ENCODE data around the gene NRP1. TPM values are rescaled to one million over a fixed set of nuclear protein-coding genes. Genes with fewer than 3 reads are reported as not detected.

NRP1 gene
- total RNA-seq, 1 experiment from 2014 or later: 31.7 TPM

GRCh38 chr10:33146189-33147012 lies 188.1 kb downstream of the NRP1 start:
- ChIA-PET POLR2A (ENCODE audit: low non-redundant PET) (no interaction called here), CTCF (no interaction called here)
- no peaks in the 10 kb centered on the region for H3K27me3 ChIP-seq (replicated peaks; ENCODE audit: insufficient read depth, low read depth, low read length, poor library complexity)
- H3K27ac ChIP-seq (ENCODE audit: low read depth, low read length, poor library complexity, severe bottlenecking): no peak overlapping the region
- H3K36me3 ChIP-seq (ENCODE audit: insufficient read depth, low read length, poor library complexity, severe bottlenecking): no peaks in the 10 kb centered on the region
- H3K4me3 ChIP-seq (ENCODE audit: low read depth, low read length, poor library complexity, severe bottlenecking): no peak overlapping the region
- no peak for TF ChIP-seq EZH2 (IDR thresholded peaks at IDR 0.05; ENCODE audit: borderline replicate concordance, low read depth, low read length, poor library complexity, severe bottlenecking)
- TF ChIP-seq, protein P1, sequence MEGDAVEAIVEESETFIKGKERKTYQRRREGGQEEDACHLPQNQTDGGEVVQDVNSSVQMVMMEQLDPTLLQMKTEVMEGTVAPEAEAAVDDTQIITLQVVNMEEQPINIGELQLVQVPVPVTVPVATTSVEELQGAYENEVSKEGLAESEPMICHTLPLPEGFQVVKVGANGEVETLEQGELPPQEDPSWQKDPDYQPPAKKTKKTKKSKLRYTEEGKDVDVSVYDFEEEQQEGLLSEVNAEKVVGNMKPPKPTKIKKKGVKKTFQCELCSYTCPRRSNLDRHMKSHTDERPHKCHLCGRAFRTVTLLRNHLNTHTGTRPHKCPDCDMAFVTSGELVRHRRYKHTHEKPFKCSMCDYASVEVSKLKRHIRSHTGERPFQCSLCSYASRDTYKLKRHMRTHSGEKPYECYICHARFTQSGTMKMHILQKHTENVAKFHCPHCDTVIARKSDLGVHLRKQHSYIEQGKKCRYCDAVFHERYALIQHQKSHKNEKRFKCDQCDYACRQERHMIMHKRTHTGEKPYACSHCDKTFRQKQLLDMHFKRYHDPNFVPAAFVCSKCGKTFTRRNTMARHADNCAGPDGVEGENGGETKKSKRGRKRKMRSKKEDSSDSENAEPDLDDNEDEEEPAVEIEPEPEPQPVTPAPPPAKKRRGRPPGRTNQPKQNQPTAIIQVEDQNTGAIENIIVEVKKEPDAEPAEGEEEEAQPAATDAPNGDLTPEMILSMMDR (conservative IDR thresholded peaks at IDR 0.05; ENCODE audit: low read depth, low read length): no peak
- no peak for DNase-seq (ENCODE audit: low spot score)
- H3K4me1 ChIP-seq (ENCODE audit: insufficient read depth, low read length, poor library complexity, severe bottlenecking): peaks cover 3% of the 10 kb centered on the region
- no peaks in the 10 kb centered on the region for H3K9me3 ChIP-seq (ENCODE audit: low read depth, low read length, poor library complexity, severe bottlenecking)
- BruUV-seq (replicated peaks): no TSS peak
- intact Hi-C loops (cut with micrococcal nuclease; ENCODE audit: unreplicated experiment): no loop called here

- DNase-seq (ENCODE audit: low spot score): no peak
- no TSS peak for BruUV-seq (replicated peaks)
- CTCF ChIA-PET: no interaction called here
- Histone ChIP-seq H3K9me3 (ENCODE audit: low read depth, low read length, poor library complexity, severe bottlenecking) (no peaks in the 10 kb centered on the region), H3K36me3 (ENCODE audit: insufficient read depth, low read length, poor library complexity, severe bottlenecking) (no peaks in the 10 kb centered on the region), H3K4me1 (ENCODE audit: insufficient read depth, low read length, poor library complexity, severe bottlenecking) (peaks cover 3% of the 10 kb centered on the region), H3K27me3 (replicated peaks; ENCODE audit: insufficient read depth, low read depth, low read length, poor library complexity) (no peaks in the 10 kb centered on the region), H3K4me3 (ENCODE audit: low read depth, low read length, poor library complexity, severe bottlenecking) (no peak overlapping the region), H3K27ac (ENCODE audit: low read depth, low read length, poor library complexity, severe bottlenecking) (no peak overlapping the region)
- TF ChIP-seq, protein P1 (conservative IDR thresholded peaks at IDR 0.05; ENCODE audit: low read depth, low read length): no peak
- POLR2A ChIA-PET (ENCODE audit: low non-redundant PET): no interaction called here
- intact Hi-C loops (cut with micrococcal nuclease; ENCODE audit: unreplicated experiment): no loop called here
Measured at GRCh38 chr10:33145451-33146188, 188.8 kb downstream of the NRP1 start.

- Histone ChIP-seq H3K9me3 (ENCODE audit: low read depth, low read length, poor library complexity, severe bottlenecking) (no peaks in the 10 kb centered on the region), H3K36me3 (ENCODE audit: insufficient read depth, low read length, poor library complexity, severe bottlenecking) (no peaks in the 10 kb centered on the region), H3K27ac (ENCODE audit: low read depth, low read length, poor library complexity, severe bottlenecking) (no peak overlapping the region), H3K27me3 (replicated peaks; ENCODE audit: insufficient read depth, low read depth, low read length, poor library complexity) (no peaks in the 10 kb centered on the region), H3K4me1 (ENCODE audit: insufficient read depth, low read length, poor library complexity, severe bottlenecking) (peaks cover 3% of the 10 kb centered on the region), H3K4me3 (ENCODE audit: low read depth, low read length, poor library complexity, severe bottlenecking) (no peak overlapping the region)
- intact Hi-C loops (cut with micrococcal nuclease; ENCODE audit: unreplicated experiment): no loop called here
- no TSS peak for BruUV-seq (replicated peaks)
- TF ChIP-seq, protein P1 (conservative IDR thresholded peaks at IDR 0.05; ENCODE audit: low read depth, low read length): no peak
- no peak for TF ChIP-seq EZH2 (IDR thresholded peaks at IDR 0.05; ENCODE audit: borderline replicate concordance, low read depth, low read length, poor library complexity, severe bottlenecking)
- peak; percentile 67 for DNase-seq (ENCODE audit: low spot score)
- POLR2A ChIA-PET (ENCODE audit: low non-redundant PET): interaction anchor here (0.6 to 0.7 kb wide), 2 partner anchors 10 to 163 kb away, joined by 3 to 9 read pairs; no protein-coding TSS in a partner anchor
- CTCF ChIA-PET: no interaction called here
Measured at GRCh38 chr10:33143160-33143728, 191.2 kb downstream of the NRP1 start.
